ENCODE data around the gene SEMA5B.

Gene SEMA5B

GRCh38 chr3:122994954-122995353 is 32.6 kb downstream of the SEMA5B start:
- DNase-seq (ENCODE audit: low read depth): no peak

DNA sequence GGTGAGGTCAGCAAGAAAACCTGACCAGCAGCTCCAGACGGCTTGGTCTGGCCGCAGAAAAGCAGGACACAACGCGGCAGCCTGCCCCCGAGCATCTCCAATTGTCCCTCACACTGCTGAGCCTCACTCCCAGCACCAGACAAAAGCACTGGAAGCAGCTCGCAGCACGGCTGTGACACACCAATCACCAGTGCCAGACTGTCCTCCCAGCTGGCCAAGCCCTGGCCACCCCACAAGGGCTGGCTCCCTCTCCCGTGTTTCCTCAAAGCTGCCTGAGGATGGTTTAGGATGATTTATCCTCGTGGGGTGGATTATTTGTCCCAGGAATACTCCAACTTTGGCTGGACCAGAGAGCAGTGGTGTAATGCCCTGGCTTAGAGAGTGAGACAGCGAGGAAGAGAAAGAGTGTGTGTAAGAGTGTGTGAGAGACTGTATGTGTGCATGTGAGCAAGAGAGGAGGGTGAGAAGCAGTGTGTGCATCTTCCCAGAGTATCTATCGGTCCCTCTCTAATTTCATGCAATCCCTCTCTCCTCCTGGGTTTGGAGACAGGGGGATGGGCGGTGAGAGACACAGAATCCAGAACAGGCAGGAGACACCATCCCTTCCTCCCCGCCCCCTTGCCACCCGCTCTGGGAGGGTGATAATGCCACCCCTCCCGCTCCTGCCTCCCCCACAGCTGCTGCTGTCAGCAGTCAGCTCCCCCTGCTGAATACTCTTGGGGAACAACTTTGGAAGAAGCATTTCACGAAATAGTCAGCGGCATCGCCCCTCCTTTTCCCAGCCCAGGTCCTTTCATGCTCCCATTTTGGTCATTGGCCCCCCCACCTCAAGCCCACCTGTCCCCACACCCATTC is 34.2 kb downstream of the SEMA5B start:
- DNase-seq (ENCODE audit: low read depth): no peak

DNA sequence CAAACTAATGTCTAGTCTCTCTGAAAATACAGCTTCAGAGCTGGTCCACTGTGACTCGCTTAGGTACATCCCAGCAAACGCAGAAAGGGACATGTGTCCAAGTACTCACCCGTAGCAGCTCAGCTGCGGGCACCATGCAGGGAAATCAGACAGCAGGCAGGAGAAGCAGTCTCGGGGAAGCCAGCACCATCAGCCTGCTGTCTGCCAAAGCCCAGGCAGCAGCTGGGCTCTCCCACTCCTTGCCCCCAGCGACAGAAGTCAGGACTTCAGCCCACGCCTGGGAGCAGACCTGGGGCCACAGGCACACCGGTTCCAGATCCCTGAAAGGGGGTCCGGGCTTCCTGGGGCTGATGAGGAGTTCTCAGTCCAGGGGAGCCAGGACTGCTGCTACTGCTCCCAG is 34.9 kb downstream of the SEMA5B start:
- DNase-seq (ENCODE audit: low read depth): no peak

DNA sequence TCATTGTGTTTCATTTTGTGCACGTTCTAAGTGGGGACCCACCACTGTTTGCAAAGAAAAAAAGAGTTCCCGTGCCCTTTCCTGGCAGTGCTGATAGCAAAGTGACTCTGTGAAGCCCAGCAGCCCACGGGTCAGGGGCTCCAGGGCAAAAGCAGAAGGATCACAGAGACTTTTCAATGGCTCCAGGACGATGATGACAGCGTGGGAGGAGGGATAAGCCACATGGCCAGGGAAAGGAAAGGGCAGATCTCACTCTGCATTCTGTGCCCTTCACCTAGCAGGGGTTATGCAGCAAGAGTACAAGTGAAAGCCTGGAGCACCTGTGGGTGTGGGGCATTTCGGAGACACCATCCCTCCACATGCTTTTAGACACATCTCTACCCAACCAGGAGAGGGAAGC is 35.4 kb downstream of the SEMA5B start:
- no peak for DNase-seq (ENCODE audit: low read depth)

DNA sequence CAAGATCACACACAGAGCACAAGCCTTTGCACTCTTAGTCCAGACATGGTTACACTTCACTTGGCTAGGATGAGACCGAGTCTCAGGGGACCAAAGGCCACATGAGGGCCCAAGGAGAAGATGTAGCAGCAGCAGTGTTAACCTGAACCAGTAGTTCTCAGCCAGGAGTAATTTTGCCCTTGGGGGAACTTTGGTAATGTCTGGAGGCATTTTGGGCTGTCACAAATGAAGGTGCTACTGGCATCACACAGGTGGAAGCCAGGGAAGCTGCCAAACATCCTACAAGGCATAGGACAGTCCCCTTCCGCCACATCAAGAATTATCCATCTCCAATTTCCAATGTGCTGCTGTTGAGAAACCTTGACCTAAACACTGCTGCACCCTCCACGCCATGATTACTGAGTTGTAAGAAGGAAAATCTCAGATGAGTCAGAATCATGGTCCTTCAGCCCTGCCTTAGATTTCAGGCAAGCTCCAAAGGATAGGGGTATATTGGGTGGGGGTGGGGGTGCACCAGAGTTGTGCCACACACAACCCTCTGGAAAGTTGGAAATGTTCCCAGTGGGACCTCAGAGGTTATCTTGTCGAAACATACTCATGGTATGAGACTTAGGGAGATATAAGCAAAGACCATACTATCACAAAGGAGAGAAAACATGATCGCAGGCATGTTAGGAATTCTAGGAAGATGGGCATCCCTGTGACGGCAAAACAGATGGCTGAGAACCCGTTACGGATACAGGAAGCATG is 36.2 kb downstream of the SEMA5B start:
- no peak for DNase-seq (ENCODE audit: low read depth)

DNA sequence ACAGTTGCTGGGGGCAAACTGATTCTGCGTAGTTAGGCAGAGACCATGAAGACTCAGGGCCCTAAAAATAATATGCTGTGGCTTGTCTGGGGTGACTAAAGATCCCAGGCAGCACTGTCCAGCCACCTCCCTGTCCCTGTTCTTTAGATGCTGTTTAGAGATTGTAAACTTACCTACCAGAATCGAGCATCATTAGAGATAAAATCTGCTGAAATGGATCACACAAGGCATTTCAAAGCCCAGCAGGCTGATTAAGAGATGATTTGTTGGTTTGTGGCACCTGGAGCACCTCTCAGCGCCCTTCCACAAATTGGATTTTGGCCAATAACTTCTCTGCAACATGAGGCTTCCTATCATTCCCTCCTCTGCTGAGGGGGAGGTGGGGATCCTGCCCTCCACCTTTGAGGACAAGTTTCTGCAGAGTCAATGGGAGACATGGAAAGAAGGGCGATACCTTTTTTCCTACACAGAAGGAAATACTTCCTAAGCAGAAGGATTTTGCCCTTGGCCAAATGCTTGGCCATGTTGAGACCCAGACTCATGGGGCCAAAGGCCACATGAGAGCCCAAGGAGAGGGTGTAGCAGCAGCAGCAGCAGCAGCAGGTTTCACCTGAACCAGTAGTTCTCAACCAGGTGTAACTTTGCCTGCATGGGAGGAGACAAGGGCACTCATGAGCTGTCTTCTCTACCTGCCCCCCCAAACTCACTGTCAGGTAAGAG is 37.5 kb downstream of the SEMA5B start:
- no peak for DNase-seq (ENCODE audit: low read depth)

DNA sequence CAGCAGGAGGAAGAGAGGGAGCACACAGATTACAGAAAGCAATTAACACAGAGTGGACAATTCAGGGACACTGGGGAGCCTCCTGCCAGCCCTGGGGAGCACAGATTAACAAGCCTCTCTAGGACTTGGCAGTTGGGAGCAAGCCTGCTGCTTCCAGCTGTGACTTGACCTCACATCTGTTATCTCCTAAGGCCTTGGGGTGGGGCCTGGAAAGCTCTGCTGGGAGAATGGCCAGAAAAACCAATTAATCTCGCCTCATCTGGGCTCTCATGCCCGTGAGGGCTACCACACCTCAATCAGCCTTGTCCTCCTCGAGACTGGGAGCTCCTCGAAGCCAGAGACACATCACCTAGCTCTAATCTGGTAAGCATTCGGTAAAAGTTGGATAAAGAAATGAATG is 39.1 kb downstream of the SEMA5B start:
- DNase-seq (ENCODE audit: low read depth): no peak

DNA sequence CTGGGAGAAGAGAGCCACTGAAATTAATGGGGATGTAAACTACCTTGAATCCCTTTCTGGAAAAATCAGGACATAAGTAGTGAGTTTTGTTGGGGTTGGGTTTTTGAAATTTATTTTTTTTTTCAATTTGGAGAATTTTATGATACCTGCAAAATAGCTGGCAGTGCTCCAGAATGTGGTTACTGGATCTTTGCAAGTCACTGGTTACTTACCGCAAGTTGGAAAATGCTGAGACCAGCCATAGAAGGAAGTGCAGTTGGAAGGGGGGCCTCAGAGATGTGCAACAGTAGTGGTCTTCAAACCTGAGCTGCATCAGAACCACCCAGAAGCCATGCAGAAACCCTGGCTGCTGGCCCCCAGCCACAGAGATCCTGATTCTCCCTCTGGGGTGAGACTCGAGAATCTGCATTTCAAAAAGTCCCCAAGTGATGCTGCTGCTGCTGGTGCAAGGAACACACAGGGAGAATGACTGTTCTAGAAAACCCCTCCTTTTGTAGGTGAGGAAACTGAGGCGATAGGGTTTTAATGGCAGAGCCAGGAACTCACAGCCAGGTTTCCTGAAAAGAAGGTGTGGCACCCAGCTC is 39.7 kb downstream of the SEMA5B start:
- no peak for DNase-seq (ENCODE audit: low read depth)

DNA sequence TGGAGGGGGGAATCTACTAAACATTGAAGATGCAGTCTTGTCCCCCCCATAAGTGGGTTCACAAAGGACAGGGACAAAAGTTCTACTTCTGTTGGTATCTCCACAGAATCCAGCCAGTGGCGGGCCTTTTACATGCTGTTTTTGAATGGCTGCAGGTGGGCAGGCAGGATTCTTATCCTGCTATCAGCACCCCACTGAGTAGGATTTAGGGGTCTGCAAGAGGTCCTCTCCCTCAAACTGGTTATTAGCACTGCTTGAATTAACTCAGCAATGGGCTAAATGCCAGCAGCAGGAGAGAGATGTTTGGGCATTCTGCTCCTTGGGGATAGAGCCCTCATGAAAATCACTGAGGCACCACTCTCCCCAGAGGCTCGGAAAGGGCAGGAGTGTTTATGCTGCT is 40.3 kb downstream of the SEMA5B start:
- DNase-seq (ENCODE audit: low read depth): no peak

- DNase-seq (ENCODE audit: low read depth): no peak
These were observed 40.8 kb downstream of the SEMA5B start for GRCh38 chr3:122986693-122987179.

DNA sequence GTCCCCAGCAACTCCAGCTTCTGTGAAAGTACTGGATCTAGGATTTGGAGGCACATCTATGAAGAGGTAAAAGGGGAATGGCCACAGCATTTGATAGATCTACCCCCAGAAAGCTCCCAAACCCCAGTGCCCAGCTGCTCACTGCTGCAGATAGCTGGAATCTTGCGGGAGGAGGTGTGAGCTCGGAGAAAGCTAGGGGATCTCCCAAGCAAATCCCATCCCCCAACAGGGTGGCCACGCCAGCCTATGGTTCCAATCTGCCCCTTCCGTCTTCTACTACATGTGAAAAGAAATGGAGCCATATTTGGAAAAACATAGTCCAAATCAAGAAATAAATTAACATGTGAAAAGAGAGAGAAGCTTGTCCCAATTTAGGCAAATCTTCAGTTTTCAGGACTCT is 42.0 kb downstream of the SEMA5B start:
- DNase-seq (ENCODE audit: low read depth): no peak

DNA sequence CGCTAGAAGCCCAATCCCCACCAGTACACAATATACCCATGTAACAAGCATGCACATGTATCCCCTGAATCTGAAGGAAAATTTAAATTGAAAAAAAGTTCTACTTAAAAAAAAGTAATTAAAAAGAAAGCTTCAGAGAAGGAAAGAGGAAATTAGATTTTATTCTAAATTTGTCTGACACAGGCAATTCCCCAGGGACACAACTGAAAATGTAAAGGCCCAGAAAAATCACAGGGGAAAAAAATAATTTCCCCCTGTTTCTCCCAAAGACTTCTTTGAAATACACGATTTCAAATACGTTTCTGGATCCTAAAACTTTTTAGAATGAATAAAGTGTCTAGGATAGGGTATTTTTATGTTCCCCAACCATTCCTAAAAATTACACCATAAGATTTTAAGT is 42.9 kb downstream of the SEMA5B start:
- DNase-seq (ENCODE audit: low read depth): no peak

GRCh38 chr3:122984007-122984406 is 43.6 kb downstream of the SEMA5B start:
- DNase-seq (ENCODE audit: low read depth): no peak

DNA sequence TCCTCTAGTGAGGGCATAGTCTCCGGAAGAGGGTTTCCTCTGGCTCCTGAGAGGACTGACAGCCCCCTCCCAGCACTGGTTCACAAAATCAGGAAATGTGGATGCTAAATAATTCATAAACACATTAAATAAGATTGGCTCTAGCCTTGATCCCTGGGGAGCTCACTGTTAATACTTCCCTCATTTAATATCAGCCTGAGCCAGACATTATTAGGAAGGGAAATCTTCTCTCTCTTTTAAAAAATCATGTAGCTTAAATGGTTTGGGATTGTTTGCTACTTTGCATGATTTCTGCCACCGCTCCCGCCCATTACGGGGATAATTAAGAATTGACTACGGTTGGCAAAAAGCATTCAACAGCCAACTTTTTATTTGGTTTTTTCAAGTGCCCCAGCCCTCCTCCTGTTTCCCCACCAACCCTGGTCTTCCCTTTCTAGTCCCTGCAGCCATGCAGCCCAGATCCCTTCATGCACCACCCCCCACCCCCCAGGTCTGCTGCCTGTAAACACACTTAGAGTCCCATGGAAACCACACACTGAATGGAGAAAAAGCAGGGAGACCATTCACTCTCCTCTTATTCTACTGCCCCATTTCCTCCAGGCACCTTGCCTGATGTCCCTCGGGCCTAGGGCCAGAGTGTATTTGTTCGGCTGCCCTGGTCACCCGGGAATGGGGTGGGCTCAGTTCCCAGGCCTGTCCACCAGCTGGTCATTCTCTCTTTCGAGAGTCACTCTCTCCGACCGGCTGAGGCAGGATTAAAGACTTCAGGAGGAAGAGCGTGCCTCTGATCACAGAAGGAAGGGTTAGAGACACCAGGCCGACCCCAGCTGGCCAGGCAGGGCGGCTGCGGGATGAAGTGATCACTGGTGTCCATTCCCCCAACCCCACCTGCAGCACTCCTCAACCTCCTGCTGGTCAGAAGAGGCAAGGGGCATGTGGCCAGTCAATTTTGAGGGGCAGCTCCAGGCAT is 45.1 kb downstream of the SEMA5B start:
- no peak for DNase-seq (ENCODE audit: low read depth)

GRCh38 chr3:122979211-122979610 is 48.4 kb downstream of the SEMA5B start:
- DNase-seq (ENCODE audit: low read depth): no peak

- DNase-seq (ENCODE audit: low read depth): no peak
These were observed 49.0 kb downstream of the SEMA5B start for GRCh38 chr3:122978569-122978968.

DNA sequence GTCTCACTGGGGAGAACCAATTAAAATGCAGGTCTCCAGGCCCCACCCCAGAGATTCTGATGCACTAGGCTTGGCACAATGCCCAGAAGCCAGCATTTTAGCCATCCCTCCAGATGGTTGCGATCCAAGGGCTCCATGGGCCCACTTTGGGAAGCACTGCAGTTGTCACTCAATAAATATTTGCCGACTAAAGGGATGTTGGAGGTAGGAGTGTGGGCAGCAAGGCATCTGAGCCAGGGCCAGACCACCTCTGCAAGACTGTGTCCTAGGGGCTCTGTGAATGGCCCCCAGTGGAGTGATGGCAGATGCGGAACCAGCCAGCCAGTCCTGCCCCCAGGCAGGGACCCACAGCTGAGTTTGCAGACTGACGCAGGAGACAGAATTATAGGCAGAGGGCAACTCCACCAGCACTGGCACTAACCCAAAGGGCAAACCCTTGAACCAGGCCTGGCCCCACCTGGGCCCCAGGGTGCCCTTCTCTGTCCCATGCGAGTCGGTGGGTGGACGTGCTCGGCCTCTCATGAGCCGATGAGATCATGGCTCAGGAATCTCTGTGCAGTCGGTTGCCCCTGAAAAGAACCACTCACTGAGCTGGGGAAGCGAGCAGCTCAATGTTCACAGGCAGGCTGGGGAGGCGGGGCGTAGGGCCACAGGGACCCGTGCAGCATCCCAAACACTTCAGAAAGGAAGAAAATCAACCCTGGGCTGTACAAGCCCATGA is 49.7 kb downstream of the SEMA5B start:
- no peak for DNase-seq (ENCODE audit: low read depth)

DNA sequence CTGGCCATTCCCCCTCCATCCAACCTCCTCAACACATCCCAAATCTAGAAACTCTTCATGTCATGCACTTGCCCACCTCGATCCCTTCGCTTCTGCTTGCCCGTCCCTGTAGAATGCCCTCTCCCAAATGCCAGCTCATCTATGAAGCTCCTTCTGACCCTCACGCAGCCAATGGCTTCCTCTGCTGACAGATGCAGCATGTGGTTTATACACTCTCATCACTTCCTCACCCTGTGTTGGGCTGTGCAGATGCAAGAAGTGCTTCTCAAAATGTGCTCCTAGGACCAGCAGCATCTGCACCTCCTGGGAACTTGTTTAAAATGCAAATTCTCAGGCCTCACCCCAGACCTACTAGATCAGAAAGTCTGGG is 51.7 kb downstream of the SEMA5B start:
- no peak for DNase-seq (ENCODE audit: low read depth)

GRCh38 chr3:122975163-122975923 is 52.2 kb downstream of the SEMA5B start:
- no peak for DNase-seq (ENCODE audit: low read depth)

DNA sequence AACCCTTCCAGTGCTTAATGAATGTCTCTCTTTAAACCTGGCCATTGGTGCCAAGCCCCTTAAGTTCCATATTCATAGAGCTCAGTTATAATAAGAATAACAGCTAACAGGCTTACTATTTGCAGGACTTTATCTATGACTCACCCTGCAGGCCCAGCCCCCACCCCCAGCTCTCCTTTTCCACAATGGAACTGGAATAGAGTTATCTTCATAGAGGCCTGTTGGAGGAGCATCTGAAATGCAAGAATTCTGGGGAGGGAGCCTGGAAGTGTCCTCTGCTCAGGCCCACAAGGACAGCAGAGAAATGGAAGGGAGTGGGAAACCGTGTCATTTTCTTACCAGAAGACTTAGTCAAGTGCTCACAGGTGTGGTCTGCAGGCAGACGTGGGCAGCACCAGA is 52.8 kb downstream of the SEMA5B start:
- DNase-seq (ENCODE audit: low read depth): no peak

Data from T follicular helper cell (primary cell).